HepG2 (cell line): ENCODE measurements around the gene CSNK1D. TPM values are rescaled to one million over a fixed set of nuclear protein-coding genes. Genes with fewer than 3 reads are reported as not detected.
A peak's percentile ranks its signal among the peaks of the same experiment; 100 is the strongest.

Experiments
- ARID2 ChIP-seq: sonication (generic); formaldehyde crosslinking; IDR thresholded peaks from 2 replicates; pipeline ENCODE4 v1.8.1; 2022; ENCODE audit warnings: mild to moderate bottlenecking, missing genetic modification reagents, borderline replicate concordance
- ATF1 ChIP-seq: IDR thresholded peaks from 2 replicates; pipeline ENCODE4 v1.6.1; 2016; ENCODE audit warnings: mild to moderate bottlenecking, control low read depth
- ATF5 ChIP-seq: sonication (generic); formaldehyde crosslinking; IDR thresholded peaks from 2 replicates; pipeline ENCODE4 v1.4.0; 2020; ENCODE audit warnings: mild to moderate bottlenecking, low read depth, missing genetic modification reagents
- FOSL1 ChIP-seq: sonication (generic); formaldehyde crosslinking; IDR thresholded peaks from 2 replicates; pipeline ENCODE4 v1.9.0; 2021; ENCODE audit warnings: missing genetic modification reagents, borderline replicate concordance
- HOXD1 ChIP-seq: sonication (generic); formaldehyde crosslinking; IDR thresholded peaks from 2 replicates; pipeline ENCODE4 v1.5.0; 2020; ENCODE audit warnings: missing genetic modification reagents
- ISX ChIP-seq: sonication (generic); formaldehyde crosslinking; conservative IDR thresholded peaks from 2 replicates; pipeline ENCODE4 v1.5.0; 2020; ENCODE audit warnings: missing genetic modification reagents
- PBX3 ChIP-seq: sonication (generic); formaldehyde crosslinking; IDR thresholded peaks from 2 replicates; pipeline ENCODE4 v1.8.1; 2023; ENCODE audit warnings: missing genetic modification reagents, inconsistent platforms, borderline replicate concordance
- PRDM4 ChIP-seq: sonication (generic); formaldehyde crosslinking; IDR thresholded peaks from 2 replicates; pipeline ENCODE4 v1.9.0; 2021; ENCODE audit warnings: missing genetic modification reagents, borderline replicate concordance
- ZBTB44 ChIP-seq: sonication (generic); formaldehyde crosslinking; IDR thresholded peaks from 2 replicates; pipeline ENCODE4 v1.4.0; 2020; ENCODE audit warnings: missing genetic modification reagents
- ZNF329 ChIP-seq: sonication (generic); formaldehyde crosslinking; IDR thresholded peaks from 2 replicates; pipeline ENCODE4 v1.9.0; 2021; ENCODE audit warnings: low read depth, mild to moderate bottlenecking, missing genetic modification reagents
- ZNF781 ChIP-seq: sonication (generic); formaldehyde crosslinking; IDR thresholded peaks from 2 replicates; pipeline ENCODE4 v1.5.1; 2020; ENCODE audit warnings: borderline replicate concordance, mild to moderate bottlenecking, missing genetic modification reagents; ENCODE audit errors: not compliant biosample characterization
- ZNF878 ChIP-seq: sonication (generic); formaldehyde crosslinking; IDR thresholded peaks from 2 replicates; pipeline ENCODE4 v1.8.1; 2023; ENCODE audit warnings: mild to moderate bottlenecking, missing genetic modification reagents, moderate library complexity
- ZNF879 ChIP-seq: sonication (generic); formaldehyde crosslinking; IDR thresholded peaks from 2 replicates; pipeline ENCODE4 v1.8.1; 2023; ENCODE audit warnings: missing genetic modification reagents
- polyA plus RNA-seq, 8 experiments: library from polyadenylated mRNA; depleted of rRNA in 3 of 8; stranded (reverse) in 7 of 8; unstranded in 1 of 8; fragments of >200 nt; fragmentation: Illumina TruSeq in 4 of 8; extraction: Trizol in 4 of 8; gene quantifications; 2 replicates each; pipeline versions ENCODE4 v1.2.1 to v1.2.3, GENCODE V29; 2011 to 2016; ENCODE audit warnings: low read depth in 4 of 8, missing spikeins in 1 of 8, mixed read lengths in 1 of 8; ENCODE audit not compliant: insufficient read depth in 1 of 8
- total RNA-seq, 5 experiments: library from RNA; depleted of rRNA; stranded (reverse); fragments of >200 nt; fragmentation: Illumina TruSeq; extraction: Trizol; gene quantifications; 2 replicates each; pipeline ENCODE4 v1.2.3, GENCODE V29; 2016; ENCODE audit warnings: low read depth in 1 of 5
- TF ChIP-seq, protein P1 (sequence below): sonication (generic); formaldehyde crosslinking; IDR thresholded peaks from 2 replicates; pipeline ENCODE4 v1.5.1; 2020; ENCODE audit warnings: missing genetic modification reagents, mild to moderate bottlenecking, borderline replicate concordance
- TF ChIP-seq, protein P2 (sequence below): sonication (generic); formaldehyde crosslinking; IDR thresholded peaks from 2 replicates; pipeline ENCODE4 v1.5.0; 2020; ENCODE audit warnings: missing genetic modification reagents
- TF ChIP-seq, protein P3 (sequence below): sonication (generic); formaldehyde crosslinking; IDR thresholded peaks from 2 replicates; pipeline ENCODE4 v1.8.0; 2022; ENCODE audit warnings: mild to moderate bottlenecking, missing genetic modification reagents; ENCODE audit not compliant: insufficient replicate concordance

Gene CSNK1D
- total and polyA plus RNA-seq, 2 of the 13 experiments (the other 11 are each of a cell fraction or from before 2014, with no cell fraction given): 31.5 to 128 TPM

DNA sequence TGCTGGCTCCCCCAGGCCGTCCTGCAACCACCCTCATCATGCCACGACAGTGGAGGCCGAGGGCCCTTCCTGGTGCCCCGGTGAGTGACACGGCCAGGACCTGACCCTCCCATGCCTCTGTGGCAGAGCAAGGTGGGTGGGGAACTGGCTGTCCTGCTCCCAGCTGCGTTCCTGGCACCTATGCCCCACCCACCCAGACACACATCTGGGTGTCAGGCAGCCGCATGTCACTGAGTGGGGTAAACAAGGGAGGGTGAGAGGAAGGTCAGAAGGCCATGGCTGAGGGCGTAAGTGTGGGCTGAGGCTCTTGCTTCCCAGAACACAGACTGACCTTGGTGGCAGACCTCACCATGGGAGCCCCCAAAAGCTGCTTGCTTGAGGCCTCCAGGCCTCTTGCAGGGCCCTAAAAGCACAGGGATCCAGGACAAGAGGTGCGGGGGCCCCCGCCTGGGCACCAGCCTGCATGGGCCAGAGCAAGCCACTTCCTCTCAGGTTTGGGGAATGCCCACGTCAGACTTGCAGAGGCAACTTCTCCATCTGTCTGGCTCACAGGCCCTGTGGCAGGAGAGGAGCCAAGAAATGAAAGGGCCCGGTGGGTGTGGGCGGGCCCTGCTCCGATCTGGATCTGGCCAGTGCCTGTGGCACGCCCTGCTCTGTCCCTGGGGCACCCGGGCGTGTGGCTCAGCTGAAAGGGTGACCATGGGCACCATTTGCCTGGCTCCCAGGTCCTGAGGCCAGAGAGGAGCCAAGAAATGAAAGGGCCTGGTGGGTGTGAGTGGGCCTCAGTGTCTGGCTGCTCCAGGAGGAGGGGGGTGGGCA, 57.0 kb downstream of the CSNK1D start (continued):
- TF ChIP-seq, protein P1, sequence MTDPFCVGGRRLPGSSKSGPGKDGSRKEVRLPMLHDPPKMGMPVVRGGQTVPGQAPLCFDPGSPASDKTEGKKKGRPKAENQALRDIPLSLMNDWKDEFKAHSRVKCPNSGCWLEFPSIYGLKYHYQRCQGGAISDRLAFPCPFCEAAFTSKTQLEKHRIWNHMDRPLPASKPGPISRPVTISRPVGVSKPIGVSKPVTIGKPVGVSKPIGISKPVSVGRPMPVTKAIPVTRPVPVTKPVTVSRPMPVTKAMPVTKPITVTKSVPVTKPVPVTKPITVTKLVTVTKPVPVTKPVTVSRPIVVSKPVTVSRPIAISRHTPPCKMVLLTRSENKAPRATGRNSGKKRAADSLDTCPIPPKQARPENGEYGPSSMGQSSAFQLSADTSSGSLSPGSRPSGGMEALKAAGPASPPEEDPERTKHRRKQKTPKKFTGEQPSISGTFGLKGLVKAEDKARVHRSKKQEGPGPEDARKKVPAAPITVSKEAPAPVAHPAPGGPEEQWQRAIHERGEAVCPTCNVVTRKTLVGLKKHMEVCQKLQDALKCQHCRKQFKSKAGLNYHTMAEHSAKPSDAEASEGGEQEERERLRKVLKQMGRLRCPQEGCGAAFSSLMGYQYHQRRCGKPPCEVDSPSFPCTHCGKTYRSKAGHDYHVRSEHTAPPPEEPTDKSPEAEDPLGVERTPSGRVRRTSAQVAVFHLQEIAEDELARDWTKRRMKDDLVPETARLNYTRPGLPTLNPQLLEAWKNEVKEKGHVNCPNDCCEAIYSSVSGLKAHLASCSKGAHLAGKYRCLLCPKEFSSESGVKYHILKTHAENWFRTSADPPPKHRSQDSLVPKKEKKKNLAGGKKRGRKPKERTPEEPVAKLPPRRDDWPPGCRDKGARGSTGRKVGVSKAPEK (CRISPR knock-in tag): no peak
- TF ChIP-seq PBX3 (CRISPR knock-in tag) (no peak), ATF1 (no peak), ZBTB44 (CRISPR knock-in tag) (0 out of 2 replicates have a peak, but pooled peaks have one; percentile 26), ZNF781 (CRISPR knock-in tag) (no peak), ZNF878 (no peak), ZNF329 (CRISPR knock-in tag) (no peak), ISX (no peak), PRDM4 (CRISPR knock-in tag) (no peak), ZNF879 (CRISPR knock-in tag) (0 out of 2 replicates have a peak, but pooled peaks have one; percentile 49), HOXD1 (CRISPR knock-in tag) (no peak), ATF5 (no peak), ARID2 (CRISPR knock-in tag) (no peak), FOSL1 (CRISPR knock-in tag) (no peak)
- TF ChIP-seq, protein P2, sequence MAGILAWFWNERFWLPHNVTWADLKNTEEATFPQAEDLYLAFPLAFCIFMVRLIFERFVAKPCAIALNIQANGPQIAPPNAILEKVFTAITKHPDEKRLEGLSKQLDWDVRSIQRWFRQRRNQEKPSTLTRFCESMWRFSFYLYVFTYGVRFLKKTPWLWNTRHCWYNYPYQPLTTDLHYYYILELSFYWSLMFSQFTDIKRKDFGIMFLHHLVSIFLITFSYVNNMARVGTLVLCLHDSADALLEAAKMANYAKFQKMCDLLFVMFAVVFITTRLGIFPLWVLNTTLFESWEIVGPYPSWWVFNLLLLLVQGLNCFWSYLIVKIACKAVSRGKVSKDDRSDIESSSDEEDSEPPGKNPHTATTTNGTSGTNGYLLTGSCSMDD (CRISPR knock-in tag): no peak
- TF ChIP-seq, protein P3, sequence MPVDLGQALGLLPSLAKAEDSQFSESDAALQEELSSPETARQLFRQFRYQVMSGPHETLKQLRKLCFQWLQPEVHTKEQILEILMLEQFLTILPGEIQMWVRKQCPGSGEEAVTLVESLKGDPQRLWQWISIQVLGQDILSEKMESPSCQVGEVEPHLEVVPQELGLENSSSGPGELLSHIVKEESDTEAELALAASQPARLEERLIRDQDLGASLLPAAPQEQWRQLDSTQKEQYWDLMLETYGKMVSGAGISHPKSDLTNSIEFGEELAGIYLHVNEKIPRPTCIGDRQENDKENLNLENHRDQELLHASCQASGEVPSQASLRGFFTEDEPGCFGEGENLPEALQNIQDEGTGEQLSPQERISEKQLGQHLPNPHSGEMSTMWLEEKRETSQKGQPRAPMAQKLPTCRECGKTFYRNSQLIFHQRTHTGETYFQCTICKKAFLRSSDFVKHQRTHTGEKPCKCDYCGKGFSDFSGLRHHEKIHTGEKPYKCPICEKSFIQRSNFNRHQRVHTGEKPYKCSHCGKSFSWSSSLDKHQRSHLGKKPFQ (CRISPR knock-in tag): no peak
